GM23338 (cell line): ENCODE data around the gene LRRC8B.

Experiments
- CREB1 ChIP-seq: fragments of 250-450 bp; sonication (Bioruptor Pico); IDR thresholded peaks from 2 replicates; pipeline ENCODE4 v1.5.0; 2020; ENCODE audit warnings: low read depth, mild to moderate bottlenecking, moderate library complexity
- EZH2 ChIP-seq: fragments of 200-600 bp; sonication (generic); IDR thresholded peaks from one replicate; pipeline ENCODE4 v1.8.0; 2017; ENCODE audit warnings: antibody characterized with exemption, mild to moderate bottlenecking, low read depth; ENCODE audit not compliant: unreplicated experiment
- EZH2phosphoT487 ChIP-seq: fragments of 200-600 bp; sonication (generic); IDR thresholded peaks from one replicate; pipeline ENCODE4 v1.8.1; 2018; ENCODE audit warnings: antibody characterized with exemption; ENCODE audit not compliant: unreplicated experiment
- JUNB ChIP-seq: IDR thresholded peaks from one replicate; pipeline ENCODE4 v1.6.1; 2016; ENCODE audit warnings: antibody characterized with exemption; ENCODE audit not compliant: unreplicated experiment
- NANOG ChIP-seq: IDR thresholded peaks from 2 replicates; pipeline ENCODE4 v1.6.1; 2016; ENCODE audit warnings: antibody characterized with exemption, borderline replicate concordance
- POLR2AphosphoS5 ChIP-seq: IDR thresholded peaks from 2 replicates; pipeline ENCODE4 v1.6.1; 2016; ENCODE audit warnings: antibody characterized with exemption, low read depth
- REST ChIP-seq: IDR thresholded peaks from one replicate; pipeline ENCODE4 v1.6.1; 2018; ENCODE audit warnings: antibody characterized with exemption; ENCODE audit not compliant: unreplicated experiment
- ZNF114 ChIP-seq: fragments of 250-450 bp; sonication (Bioruptor Pico); IDR thresholded peaks from 2 replicates; pipeline ENCODE4 v1.5.0; 2020; ENCODE audit warnings: mild to moderate bottlenecking, moderate library complexity
- TF ChIP-seq, protein P1 (sequence below), 2 experiments: fragments of 200-600 bp in 1 of 2; sonication (generic) in 1 of 2; conservative IDR thresholded peaks; 2 replicates each; pipeline versions ENCODE4 v1.5.1 to v1.6.1; 2016 to 2017; ENCODE audit warnings: antibody characterized with exemption in 2 of 2, low read depth in 2 of 2, mild to moderate bottlenecking in 2 of 2, moderate library complexity in 1 of 2

DNA sequence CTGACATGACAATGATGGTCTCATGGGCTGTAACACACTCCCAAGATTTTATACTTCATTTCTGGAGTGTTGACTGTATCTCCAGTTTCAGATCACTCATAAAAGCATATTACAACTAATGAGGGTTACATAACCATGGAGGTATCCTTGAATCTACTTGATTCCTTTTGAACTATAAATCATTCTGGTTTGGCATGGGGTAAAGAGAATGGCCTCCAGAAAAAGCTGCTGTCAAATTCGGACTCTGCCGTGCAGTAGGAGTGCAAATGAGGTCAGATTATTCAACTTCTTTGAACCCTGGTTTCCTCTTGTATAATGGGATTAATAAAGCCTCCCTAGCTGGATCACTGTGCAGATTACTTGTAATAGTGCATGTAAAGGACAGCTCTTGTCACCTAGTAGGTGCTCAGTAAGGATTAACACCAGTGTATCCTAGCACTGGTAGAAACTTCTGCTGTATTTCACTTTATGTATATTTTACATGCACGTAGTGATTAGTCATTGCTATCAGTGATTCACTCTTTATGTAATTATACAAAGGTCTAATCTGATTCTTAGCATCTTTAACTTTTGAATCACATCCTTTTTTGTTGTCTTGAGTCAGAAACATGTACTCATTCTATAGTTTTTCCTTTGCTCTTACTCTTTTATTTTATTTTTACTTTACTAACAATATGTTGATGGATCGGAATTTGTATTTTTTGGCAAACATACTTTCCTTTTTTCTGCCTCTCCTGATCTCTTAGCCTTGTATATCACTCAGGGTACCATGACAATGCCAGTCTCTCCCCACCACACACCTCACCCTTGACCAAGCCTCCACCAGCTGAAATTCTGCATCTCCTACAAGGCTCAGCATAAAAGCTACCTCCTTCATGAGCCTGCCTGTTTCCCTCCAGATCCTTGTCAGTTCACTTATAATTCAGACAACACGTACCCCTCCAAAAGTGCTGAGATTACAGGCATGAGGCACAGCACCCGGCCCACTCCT, 111.5 kb downstream of the LRRC8B start:
- TF ChIP-seq, protein P1, sequence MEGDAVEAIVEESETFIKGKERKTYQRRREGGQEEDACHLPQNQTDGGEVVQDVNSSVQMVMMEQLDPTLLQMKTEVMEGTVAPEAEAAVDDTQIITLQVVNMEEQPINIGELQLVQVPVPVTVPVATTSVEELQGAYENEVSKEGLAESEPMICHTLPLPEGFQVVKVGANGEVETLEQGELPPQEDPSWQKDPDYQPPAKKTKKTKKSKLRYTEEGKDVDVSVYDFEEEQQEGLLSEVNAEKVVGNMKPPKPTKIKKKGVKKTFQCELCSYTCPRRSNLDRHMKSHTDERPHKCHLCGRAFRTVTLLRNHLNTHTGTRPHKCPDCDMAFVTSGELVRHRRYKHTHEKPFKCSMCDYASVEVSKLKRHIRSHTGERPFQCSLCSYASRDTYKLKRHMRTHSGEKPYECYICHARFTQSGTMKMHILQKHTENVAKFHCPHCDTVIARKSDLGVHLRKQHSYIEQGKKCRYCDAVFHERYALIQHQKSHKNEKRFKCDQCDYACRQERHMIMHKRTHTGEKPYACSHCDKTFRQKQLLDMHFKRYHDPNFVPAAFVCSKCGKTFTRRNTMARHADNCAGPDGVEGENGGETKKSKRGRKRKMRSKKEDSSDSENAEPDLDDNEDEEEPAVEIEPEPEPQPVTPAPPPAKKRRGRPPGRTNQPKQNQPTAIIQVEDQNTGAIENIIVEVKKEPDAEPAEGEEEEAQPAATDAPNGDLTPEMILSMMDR (conservative IDR thresholded peaks at IDR 0.05; ENCODE audit: low read depth in 2 of 2): no peak
- TF ChIP-seq POLR2AphosphoS5 (no peak), EZH2 (no peak), REST (no peak), CREB1 (no peak), NANOG (no peak), EZH2phosphoT487 (no peak), JUNB (no peak), ZNF114 (no peak)
